Upper lobe of right lung (tissue), 1 donor: ENCODE data around the gene ZCCHC14. TPM values are rescaled to one million over a fixed set of nuclear protein-coding genes. Genes with fewer than 3 reads are reported as not detected.

Experiments used
- ATAC-seq: fragments of 200-7000 bp; cut with Tn5 transposase; one replicate; pipeline ENCODE4 v1.9.1; 2020; ENCODE audit warnings: mild to moderate bottlenecking, moderate library complexity
- DNase-seq: peaks from one replicate; pipeline ENCODE4 v3.0.0-alpha.2; 2020
- H3K27ac ChIP-seq: fragments of 200-600 bp; one replicate; pipeline ENCODE4 v1.8.0; 2022
- H3K27me3 ChIP-seq: fragments of 200-600 bp; one replicate; pipeline ENCODE4 v1.8.0; 2022; ENCODE audit warnings: mild to moderate bottlenecking
- H3K36me3 ChIP-seq: fragments of 200-600 bp; one replicate; pipeline ENCODE4 v1.8.0; 2022
- H3K4me1 ChIP-seq: fragments of 200-600 bp; one replicate; pipeline ENCODE4 v1.8.0; 2022
- H3K4me3 ChIP-seq: fragments of 200-600 bp; one replicate; pipeline ENCODE4 v1.8.0; 2022; ENCODE audit warnings: mild to moderate bottlenecking
- H3K9me3 ChIP-seq: fragments of 200-600 bp; one replicate; pipeline ENCODE4 v1.8.0; 2022
- intact Hi-C: fragments of 100-400 bp; cut with DNase I; formaldehyde crosslinking; loops from one replicate; pipeline ENCODE4 v1.11.0; 2022
- total RNA-seq: library from RNA; stranded (reverse); fragmentation: NEBNext Ultra II Directional; extraction: Animal tissue kit (Norgen Biotek cat#: 25700); gene quantifications from one replicate; pipeline ENCODE4 v1.2.1, GENCODE V29; 2021
- TF ChIP-seq, protein P1 (sequence below): fragments of 200-600 bp; IDR thresholded peaks from one replicate; pipeline ENCODE4 v1.8.0; 2022; ENCODE audit warnings: antibody characterized with exemption
- donor health status: DM: no; HTN: yes; CAD: no; lungs with severe emphysema.

Gene ZCCHC14
- total RNA-seq, 1 donor from 2014 or later, result 27.2 TPM

DNA sequence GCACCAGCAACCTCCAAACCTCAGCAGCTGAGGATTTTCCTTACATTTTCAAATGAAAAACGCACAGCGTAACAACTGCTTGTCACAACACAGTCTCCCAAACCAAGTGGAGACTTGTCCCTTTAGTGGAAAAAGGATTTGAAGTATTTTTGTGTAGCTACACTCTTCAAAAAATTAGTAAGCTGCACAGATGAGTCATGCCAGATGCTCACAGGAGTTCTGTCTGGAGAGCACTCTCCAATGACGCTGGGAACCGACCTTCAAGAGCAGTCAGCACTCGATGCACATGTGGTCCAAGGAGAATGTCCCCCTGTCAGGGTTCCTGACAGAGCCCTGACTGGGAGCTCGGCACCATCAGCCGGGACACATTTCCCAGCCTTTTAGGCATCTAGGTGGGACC lies 60.9 kb downstream of the ZCCHC14 start:
- DNase-seq (no peak), ATAC-seq (no peak)
- peaks cover 30% of the 10 kb centered on the region for H3K36me3 ChIP-seq
- H3K27me3 ChIP-seq, result no peaks in the 10 kb centered on the region
- TF ChIP-seq, protein P1, sequence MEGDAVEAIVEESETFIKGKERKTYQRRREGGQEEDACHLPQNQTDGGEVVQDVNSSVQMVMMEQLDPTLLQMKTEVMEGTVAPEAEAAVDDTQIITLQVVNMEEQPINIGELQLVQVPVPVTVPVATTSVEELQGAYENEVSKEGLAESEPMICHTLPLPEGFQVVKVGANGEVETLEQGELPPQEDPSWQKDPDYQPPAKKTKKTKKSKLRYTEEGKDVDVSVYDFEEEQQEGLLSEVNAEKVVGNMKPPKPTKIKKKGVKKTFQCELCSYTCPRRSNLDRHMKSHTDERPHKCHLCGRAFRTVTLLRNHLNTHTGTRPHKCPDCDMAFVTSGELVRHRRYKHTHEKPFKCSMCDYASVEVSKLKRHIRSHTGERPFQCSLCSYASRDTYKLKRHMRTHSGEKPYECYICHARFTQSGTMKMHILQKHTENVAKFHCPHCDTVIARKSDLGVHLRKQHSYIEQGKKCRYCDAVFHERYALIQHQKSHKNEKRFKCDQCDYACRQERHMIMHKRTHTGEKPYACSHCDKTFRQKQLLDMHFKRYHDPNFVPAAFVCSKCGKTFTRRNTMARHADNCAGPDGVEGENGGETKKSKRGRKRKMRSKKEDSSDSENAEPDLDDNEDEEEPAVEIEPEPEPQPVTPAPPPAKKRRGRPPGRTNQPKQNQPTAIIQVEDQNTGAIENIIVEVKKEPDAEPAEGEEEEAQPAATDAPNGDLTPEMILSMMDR, result no peak
- H3K27ac ChIP-seq, result no peak overlapping the region
- intact Hi-C loops, result no loop called here
- peaks cover 19% of the 10 kb centered on the region for H3K4me1 ChIP-seq
- no peak overlapping the region for H3K4me3 ChIP-seq
- no peaks in the 10 kb centered on the region for H3K9me3 ChIP-seq

DNA sequence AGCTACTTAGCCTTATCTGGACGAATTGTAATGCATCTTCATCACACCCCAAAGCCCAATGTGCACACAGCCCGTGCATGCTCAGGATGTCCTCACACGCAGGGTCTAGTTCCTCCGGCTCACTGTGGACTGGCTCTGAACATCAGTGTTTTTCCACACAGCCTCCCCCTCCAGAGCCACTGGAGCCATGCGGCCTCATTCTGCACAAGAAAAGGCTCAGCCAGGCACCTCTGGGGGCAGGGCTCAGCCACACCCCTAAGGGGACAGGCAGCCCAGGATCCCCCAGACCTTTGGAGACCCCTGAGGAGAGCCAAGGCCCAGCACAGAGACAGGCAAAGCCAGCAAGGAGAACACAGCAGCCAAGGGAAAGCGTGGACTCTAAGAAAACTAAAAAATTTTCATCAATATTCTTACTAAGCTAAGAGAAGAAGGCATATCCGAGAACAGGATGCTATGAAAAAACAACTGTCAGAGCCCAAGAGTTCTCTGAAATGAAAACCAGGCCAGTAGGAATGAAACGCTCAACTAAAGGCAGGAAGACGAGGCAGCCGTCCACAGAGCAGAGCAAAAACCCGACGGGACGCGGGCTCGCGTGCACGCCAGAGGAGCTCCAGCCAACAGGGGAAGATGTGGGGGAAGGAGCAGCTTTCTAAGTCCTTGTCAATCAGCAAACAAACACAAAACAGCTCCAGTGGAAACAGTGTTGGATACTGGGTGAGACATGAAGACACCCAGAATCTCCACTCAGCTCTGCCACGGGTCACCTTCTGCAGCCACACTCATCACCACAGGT lies 66.2 kb downstream of the ZCCHC14 start:
- intact Hi-C loops, result no loop called here
- Histone ChIP-seq H3K4me1 (no peaks in the 10 kb centered on the region), H3K4me3 (no peak overlapping the region), H3K27me3 (no peaks in the 10 kb centered on the region), H3K36me3 (peaks cover 48% of the 10 kb centered on the region), H3K27ac (no peak overlapping the region), H3K9me3 (no peaks in the 10 kb centered on the region)
- TF ChIP-seq, protein P1, result no peak
- no peak for DNase-seq
- no peak for ATAC-seq

DNA sequence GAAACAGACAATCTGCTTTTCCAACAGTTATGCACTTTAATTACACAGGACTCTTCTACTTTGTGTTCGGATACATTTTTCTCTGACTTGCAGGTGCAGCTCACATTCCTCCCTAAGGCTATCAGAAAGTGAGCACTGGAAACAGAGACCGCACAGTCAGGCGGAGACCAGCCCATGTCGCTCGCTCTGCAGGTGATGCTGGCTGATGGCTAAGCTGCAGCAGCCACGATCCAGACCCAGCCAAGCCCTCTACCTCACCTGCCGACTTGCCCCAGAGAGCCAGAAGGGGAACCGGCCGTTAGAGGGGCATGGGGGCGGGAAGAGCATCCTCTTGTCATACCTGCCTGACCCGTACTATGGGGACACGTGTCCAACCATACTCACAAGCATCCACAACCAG lies 66.9 kb downstream of the ZCCHC14 start:
- DNase-seq, result peak; percentile 30
- Histone ChIP-seq H3K9me3 (no peaks in the 10 kb centered on the region), H3K4me1 (no peaks in the 10 kb centered on the region), H3K27ac (no peak overlapping the region), H3K27me3 (no peaks in the 10 kb centered on the region), H3K4me3 (no peak overlapping the region), H3K36me3 (peaks cover 52% of the 10 kb centered on the region)
- no peak for ATAC-seq
- TF ChIP-seq, protein P1, result no peak
- intact Hi-C loops, result no loop called here

DNA sequence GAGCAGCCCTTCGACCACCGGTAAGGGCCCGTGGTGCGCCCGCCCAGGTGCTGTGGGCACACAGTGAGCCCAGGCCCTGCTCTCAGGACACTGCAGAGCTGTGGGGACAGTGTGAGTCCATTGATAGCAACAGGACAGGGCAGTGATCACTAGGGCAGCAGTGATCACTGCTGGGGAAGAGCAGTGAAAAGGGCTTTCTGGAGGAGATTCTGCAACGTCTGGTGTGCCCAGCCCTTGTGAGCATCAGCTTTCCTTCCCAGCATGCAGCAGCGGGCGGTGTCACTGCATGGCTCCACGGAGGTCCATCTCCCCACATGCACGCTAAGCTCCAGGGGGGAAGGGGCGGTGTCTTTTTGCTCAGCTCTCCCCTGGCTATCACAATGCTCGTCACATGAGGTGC lies 68.6 kb downstream of the ZCCHC14 start:
- ATAC-seq, result no peak
- no peak for DNase-seq
- intact Hi-C loops, result no loop called here

DNA sequence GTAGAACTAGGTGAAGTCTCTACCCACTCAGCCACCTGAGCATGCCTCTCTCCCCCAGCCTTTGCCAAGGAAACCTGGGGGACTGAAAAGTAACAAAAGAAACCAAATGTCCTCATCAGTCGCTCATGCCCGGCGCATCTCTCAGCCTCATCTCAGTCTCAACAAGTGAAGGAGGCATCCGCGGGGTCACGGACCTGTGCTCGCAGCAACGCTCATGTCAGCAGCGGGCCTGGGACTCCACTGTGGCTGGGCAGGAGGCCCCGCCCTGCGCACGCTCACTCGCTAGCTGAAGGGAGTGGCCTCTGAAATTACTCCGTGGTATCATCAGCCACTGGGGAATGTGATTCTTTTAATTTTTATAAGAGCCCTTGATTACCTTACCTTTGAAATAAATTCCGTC lies 69.4 kb downstream of the ZCCHC14 start:
- Histone ChIP-seq H3K36me3 (peaks cover 57% of the 10 kb centered on the region), H3K9me3 (no peaks in the 10 kb centered on the region), H3K27me3 (no peaks in the 10 kb centered on the region), H3K27ac (no peak overlapping the region), H3K4me3 (no peak overlapping the region), H3K4me1 (no peaks in the 10 kb centered on the region)
- DNase-seq (no peak), ATAC-seq (no peak)
- TF ChIP-seq, protein P1, result no peak
- intact Hi-C loops, result no loop called here

More for the DNA sequence above, 68.6 kb downstream of the ZCCHC14 start:
- Histone ChIP-seq H3K27ac (no peak overlapping the region), H3K9me3 (no peaks in the 10 kb centered on the region), H3K4me3 (no peak overlapping the region), H3K36me3 (peaks cover 54% of the 10 kb centered on the region), H3K27me3 (no peaks in the 10 kb centered on the region), H3K4me1 (no peaks in the 10 kb centered on the region)
- TF ChIP-seq, protein P1, result no peak
